Body of pancreas (tissue), 4 donors: ENCODE results near the gene MRRF.

Experiments used
- POLR2A ChIP-seq, 3 donors: fragments of 450-650 bp; IDR thresholded peaks; one replicate each; pipeline ENCODE4 v1.6.1; 2016; ENCODE audit warnings: antibody characterized with exemption in 3 of 3, mild to moderate bottlenecking in 2 of 3
- TF ChIP-seq, protein P1 (sequence below), 7 experiments: fragments of 450-650 bp in 4 of 7; fragments of 200-600 bp in 3 of 7; sonication (generic) in 3 of 7; IDR thresholded peaks; one replicate each; pipeline ENCODE4 v1.5.1; 2016 to 2019; ENCODE audit warnings: antibody characterized with exemption in 7 of 7

DNA sequence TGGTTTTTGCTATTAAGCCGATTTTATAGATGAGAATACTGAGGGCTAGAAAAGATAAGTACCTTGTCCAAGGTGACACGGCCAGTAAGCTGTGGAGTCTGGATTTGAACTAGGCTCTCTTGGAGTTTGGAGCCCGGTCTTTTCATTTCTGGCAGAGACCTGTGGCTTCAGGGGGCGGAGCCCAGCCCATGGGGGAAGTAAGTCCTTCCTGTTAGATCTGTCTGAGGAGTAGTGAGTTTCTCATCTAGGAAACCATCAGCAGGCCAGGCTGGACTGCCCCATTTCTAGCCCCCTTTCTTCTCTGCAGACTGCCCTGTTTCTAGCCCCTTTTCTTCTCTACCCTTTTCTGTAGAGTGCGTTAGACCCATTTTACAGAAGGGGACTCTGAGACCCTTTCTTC, 105.6 kb downstream of the MRRF start:
- TF ChIP-seq, protein P1, sequence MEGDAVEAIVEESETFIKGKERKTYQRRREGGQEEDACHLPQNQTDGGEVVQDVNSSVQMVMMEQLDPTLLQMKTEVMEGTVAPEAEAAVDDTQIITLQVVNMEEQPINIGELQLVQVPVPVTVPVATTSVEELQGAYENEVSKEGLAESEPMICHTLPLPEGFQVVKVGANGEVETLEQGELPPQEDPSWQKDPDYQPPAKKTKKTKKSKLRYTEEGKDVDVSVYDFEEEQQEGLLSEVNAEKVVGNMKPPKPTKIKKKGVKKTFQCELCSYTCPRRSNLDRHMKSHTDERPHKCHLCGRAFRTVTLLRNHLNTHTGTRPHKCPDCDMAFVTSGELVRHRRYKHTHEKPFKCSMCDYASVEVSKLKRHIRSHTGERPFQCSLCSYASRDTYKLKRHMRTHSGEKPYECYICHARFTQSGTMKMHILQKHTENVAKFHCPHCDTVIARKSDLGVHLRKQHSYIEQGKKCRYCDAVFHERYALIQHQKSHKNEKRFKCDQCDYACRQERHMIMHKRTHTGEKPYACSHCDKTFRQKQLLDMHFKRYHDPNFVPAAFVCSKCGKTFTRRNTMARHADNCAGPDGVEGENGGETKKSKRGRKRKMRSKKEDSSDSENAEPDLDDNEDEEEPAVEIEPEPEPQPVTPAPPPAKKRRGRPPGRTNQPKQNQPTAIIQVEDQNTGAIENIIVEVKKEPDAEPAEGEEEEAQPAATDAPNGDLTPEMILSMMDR (IDR thresholded peaks at IDR 0.05) = no peak
- no peak for TF ChIP-seq POLR2A (IDR thresholded peaks at IDR 0.05)
